ENCODE results near the gene PLA2G15.

The PLA2G15 gene

DNA sequence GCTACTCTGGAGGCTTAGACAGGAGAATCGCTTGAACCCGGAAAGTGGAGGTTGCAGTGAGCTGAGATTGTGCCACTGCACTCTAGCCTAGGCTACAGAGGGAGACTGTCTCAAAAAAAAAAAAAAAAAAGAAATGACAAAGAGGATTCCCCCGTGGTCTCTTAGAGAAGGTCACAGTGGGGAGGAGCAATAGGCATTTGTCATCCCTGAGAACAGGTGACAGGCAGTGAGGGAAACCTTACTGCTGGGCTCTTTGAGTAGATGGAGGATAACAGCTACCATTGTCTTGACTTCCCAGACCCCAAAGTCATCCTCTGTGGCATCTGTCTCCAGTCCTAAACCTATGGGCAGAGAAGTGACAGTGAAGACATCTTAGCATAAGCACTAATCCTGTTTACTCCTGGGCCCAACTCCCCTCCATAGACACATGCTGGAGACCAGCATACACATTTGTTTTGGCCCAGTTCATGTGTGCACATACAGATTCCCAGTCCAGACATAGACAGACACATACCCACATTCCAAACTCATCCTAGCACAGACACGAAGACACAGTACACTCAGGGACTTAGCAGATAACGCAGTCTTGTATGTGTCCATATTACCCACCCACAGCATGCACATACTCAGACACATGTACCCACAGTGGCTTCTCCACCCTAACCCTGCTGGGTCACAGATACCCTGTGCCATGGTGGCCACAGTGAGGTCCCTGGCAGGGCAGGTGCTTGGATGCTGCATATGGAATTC lies 11.9 kb upstream of the PLA2G15 start:
- no peak for DNase-seq

DNA sequence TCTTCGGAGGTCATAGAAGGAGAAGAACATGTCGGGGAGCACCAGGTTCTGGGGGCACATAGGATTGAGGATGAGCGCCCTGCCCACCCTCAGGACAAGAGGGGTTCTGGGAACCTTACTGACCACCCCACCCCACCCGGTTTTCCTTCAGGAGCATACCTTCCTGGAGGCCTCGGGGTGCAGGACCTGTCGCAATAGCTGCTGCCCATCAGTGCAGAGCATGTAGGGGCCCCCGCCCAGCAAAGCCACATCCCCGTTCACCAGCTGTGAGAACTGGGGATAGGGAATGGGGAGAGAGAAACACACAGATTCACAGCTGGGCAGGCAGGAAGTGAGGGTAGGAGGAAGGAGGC lies 11.4 kb upstream of the PLA2G15 start:
- no peak for DNase-seq

DNA sequence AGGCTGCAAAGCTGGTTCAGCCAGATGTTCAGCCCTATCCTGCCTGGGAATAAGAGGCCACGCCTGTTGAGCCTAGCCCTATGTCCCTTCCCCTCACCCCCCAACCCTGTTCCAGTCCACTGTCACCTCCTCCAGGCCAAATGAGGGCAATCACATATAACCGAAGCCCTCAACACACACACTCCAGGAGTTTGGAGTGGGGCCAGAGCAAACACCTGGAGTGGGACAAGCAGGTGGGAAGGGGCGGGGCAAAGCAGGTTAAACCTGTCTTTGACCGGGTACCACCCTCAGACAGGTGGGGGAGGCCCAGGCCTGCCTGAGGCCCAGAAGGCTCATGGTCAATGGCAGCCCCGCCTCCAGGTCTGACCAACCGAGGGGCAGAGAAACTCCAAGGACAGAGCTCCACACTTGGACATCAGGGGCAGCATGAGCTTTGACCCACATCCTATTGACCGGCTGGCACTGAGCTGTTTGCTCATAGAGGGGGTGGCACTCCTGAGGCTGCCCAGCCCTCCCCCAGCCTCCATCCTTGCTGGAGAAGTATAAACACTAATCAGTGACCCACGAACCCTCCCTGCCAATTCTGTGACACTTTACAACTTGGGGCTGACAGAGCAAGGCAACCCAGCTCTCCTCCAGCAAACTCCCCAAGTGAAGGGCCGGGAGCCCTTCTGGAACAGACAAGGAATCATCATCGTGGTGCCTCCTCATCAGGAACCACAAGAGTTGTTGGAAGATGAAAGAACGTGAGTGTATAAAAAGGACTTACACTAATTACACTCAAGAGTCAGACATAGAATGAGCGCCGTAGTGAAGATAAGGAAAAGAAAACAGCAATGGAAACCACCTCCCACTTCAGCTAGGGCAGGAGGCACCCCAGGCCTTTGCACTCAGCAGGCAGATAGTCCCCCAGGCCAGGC lies 10.7 kb upstream of the PLA2G15 start:
- DNase-seq: no peak

DNA sequence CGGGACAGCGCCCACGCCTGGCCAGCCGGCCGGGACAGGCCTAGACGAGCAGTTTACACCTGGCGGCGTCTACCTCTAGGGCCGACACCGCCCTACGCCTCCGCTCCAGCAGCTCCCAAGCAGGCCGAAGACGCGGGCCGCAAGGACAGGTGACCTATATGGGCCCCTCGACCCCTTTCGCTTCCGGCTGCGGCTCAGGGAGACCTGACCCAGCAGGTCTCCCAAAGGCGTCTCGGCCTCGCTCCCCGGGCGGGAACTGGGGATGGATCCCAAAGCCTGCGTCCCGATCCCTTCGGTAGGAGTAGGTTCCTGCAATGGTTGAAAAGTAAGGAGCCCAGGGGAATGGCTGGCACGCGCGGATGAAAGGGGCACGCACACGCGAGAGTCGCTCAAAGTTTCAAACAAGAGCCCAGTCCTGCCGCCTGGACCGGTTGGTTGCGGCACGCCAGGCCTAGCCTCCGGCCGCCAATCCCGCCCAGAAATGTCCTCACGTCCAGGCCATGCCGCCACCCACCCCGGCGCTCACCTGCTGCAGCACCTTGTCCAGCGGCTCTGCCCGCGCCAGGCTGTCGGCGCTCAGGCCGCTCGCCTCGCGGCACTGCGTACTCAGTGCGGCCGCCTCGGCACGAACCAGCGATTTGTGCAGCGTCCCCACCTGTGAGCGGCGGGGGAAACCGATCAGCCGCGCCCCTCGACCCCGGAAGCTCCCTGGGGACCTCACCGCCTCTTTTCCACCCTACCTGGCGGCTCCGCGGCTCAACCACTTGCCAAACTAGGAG lies 9.9 kb upstream of the PLA2G15 start:
- DNase-seq: no peak

DNA sequence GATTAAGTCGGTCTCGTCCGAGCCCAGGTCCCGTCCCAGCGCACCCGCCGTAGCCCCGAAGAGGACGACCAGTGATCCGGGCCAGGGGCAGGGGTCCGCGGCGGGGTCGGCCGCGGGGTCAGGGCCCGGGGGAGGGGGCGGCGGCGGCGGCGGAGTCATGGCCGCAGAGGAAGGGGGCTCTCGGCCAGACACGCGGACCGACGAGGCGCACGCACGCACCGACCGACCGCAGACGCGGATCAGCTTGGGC lies 9.4 kb upstream of the PLA2G15 start, which contains the start of gene ESRP2:
ESRP2 (minus strand) TSS at position 241 of the 250 bp plus-strand sequence; CDS start at position 159, 82 bp downstream.
- DNase-seq: no peak

DNA sequence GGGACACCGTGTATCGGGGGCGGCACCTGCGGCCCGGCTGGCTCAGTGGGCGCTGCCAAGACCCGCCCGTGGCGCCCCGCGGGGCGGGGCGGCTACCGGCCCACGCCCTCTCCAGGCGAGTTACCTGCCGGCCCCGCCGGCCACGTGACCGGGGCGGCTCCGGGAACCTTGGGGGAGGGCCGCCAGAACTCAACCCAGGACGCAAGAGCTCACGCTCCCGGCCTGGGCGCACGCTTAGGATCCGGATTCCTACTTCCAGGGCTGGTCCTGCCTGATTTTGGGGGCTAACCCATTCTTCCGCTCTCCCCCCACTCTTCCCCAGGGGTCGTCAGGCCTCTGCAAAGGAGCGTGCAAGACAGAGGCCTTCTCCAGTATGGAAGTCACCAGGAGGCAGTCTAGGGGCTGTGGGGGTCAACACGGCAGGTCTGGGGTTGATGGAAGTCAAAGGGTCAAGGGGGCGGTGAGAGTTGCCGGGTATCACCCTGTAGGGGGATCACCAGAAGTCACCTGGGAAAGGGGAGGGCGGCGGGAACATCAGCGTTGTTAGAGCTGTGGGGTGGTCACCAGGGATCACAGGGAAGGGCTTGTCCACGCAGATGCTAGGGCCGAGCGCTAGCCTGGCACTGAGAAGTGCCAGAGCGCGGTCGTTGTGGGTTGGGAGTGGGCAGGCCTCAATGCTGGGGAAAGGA lies 8.9 kb upstream of the PLA2G15 start:
- DNase-seq: no peak

DNA sequence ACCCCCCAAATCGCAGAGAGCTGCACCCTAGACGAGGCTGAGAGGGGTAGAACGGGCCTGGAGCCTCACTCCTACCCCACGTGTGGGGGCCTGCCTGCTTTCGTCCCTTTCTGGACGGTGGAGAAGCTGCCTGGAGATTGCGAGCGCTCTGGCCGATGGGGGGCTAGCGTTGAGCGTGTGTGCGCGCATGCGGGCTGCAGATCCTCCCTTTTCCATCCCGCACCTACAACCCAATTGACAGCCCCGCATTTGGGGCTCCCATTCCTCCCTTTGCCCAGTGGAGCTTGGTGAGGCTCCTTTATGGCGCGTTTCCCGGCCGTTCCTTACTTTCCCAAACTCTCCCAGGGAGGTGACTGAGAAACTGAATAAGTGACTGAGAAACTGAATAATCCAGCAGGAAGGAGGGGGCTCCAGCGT lies 8.3 kb upstream of the PLA2G15 start:
- no peak for DNase-seq

DNA sequence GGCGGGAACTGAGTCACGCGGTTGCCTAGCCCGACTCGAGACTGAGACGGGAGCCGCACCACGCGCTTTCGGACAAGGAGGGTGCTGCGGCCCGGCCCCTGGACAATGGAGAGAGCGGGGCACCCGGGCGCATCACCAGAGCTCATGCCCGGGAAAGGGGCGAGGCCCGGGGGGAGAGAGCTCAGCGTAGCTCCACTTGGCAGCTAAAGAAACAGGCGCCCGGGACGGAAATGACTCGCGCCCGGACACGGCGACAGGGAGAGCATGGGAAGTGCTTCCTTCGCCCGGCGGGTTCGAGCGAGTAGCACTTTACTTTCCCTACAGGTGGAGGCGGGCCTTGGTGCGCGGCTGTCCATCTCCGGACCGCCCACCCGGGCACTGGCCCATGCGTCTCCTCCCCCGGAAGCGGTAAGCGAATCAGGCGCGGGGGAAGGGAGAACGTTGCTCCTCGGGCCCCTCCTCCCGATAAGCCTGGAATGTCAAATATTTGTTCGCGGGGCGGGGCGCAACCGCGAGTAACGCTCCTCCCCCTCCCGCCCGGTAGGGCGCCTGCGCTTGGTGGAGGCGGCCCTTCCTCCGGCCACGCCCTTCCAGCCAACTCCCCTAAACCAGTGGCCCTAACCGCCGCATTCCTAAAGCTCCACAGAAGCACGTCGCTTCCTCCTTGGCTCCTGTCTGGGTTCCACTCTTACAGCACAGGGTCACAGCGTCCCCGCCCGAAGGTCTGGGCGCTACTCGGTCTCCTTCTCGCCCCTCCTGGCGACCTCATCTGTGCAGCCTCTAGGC lies 7.7 kb upstream of the PLA2G15 start:
- DNase-seq: peak; percentile 85

DNA sequence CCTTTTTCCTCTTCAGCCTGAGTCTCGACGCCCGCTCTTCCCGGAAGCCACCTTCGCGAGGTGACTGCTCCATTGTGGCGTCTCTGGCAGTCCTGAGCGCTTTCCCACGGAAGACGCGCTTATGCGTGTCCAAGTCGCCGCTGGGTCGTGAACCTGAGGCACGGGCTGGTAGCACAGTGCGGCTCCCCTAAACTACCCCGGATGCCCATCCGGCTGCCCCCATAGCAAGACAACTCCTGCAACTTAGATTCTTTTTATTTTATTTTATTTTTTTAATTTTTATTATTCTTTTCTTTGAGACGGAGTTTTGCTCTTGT lies 7.2 kb upstream of the PLA2G15 start:
- no peak for DNase-seq

DNA sequence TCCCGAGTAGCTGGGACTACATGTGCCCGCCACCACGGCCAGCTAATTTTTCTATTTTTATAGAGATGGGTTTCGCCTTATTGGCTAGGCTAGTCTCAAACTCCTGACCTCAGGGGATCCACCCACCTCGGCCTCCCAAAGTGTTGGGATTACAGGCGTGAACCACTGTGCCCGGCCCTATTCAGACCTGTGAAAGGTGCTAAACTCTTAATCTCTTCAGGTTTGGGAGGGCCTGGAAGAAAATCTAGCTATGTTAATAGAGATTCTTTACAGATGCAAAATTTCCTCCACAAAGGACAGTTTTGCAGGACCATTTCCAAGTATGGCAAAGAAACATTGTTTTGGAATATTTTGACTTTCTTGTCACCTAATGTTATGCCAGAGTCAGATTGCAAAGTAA lies 3.1 kb upstream of the PLA2G15 start:
- DNase-seq: no peak

DNA sequence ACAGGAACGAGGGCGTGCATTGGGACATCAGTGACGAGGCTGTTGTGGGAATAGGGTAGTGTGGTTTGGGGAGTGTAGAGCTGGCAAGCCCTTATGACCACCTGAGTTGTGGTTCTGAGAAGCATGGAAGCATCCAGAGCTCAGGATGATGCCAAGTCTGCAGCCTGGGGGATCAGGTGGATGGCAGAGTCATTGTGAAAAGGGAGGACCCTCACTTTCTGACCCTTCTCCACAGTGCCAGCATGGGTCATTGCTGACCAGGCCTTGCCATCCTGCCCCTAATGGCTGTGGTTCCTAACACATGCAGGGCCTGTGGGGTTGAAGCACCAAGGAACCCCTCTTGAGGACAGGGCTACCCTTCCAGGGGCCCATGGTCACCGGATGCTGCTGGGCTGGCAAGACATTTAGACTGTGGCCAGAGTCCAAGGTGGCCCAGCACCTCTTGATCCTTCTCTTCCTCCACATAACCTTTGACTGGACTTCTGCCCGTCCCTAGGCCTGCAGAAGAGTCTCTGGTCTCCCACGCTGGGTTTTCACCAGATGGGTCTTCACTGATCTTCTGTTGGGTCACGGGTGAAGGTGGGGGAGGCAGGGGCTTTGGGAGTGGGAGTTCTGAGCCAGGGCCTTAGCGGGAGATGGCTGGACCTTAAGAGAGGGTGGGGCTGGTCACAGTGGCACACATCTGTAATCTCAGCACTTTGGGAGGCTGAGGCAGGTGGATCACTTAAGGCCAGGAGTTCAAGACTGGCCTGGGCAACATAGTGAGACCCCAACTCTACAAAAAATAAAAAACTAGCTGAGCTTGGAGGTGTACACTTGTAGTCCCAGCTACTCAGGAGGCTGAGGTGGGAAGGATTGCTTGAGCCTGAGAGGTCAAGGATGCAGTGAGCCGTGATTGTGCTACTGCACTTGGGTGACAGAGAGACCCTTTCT lies 2.0 kb upstream of the PLA2G15 start:
- DNase-seq: no peak

DNA sequence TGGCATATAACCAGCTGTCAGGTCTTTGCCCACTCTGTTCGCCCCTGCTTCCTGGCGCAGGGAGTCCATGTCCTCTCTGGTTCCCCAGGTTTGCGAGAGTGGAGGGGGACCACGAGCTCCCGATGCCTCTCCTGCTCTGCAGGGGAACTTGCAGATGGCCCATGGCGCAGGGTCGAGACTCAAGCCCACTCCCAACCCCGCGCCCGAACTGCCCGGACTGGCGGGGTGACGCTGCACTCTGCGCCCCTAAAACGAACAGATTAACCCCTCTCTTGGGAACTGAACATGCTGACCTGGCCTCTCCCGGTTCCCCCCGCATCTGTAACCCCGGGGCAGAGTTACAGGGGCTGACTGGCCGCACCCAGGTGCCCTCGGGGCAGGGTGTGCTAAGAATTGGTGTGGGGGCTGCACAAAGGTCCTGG lies 681 bp upstream of the PLA2G15 start:
- DNase-seq: no peak

DNA sequence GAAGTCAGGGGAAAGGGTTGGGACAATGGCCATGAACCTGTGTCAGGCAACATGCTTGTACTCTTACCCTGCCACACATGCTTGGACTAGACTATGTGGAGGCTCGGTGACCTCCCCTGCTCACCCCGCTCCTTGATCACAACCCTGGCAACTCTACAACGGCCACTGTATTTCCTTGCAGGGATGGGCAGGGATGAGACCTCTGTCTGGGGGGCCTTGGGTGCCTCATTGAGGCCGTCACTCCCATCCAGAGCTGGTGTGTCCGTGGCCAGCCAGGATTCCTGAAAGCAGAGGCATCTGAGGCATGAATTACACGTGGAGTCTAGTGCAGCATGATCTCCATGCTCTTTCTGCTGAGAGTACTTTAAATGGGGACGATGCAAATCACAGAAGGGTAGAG lies 948 bp downstream of the PLA2G15 start:
- no peak for DNase-seq

DNA sequence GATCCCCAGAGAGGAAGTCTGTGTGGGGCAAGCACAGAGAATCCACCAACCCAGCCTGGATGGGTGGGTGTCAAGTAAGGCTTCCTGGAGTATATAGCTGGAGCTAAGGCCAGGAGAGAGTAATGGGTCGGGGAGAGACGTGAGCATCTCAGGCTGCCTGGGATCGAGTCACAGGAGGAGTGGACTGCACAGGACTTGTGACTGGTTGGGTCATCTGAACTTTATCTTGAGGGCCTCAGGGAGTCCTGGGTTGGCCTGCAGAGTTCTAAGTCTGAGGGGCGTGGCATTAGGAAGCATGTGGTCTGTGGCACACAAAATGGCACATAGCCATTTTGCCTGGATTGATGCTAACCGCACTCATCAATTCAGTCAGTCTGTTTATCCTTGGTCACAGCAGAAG lies 1.5 kb downstream of the PLA2G15 start:
- no peak for DNase-seq

DNA sequence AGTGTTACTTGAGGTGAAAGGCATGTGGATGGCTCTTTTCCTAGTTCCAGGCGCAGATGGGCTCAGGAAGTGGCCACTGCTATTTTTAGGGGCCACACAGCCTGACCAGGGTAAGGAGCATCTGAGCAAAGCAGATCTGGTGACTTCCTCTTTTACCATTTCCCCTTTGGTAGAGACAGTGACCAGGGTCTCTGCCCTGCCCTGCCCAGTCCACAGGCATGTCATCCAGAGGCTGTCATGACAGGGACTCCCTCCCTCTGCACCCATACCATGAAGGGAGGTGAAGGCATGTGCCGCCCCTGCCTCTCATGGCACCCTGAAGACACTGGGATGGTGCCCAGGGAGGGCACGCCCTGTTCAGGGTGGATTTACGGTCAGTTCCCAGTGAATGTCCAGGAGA lies 2.2 kb downstream of the PLA2G15 start:
- no peak for DNase-seq

DNA sequence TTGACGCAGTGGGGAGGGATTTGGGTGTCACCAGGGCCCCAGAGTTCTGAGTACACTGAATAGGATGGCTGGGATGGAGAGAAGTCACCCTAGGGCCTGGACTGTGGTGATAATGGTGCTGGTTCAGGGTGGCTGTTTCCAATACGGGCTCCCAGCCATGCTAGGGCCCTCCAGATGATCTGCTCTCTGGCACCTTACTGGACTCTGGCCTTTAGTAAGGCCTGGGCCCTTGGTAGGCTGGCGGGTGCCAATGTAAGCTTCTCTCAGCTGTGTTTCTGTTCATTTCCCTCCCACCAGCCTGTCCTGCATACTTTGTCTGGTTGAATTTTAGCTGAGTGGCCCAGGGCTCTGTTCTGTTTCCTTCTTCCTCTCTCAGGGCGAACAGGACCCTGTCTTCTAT lies 2.8 kb downstream of the PLA2G15 start:
- DNase-seq: no peak

DNA sequence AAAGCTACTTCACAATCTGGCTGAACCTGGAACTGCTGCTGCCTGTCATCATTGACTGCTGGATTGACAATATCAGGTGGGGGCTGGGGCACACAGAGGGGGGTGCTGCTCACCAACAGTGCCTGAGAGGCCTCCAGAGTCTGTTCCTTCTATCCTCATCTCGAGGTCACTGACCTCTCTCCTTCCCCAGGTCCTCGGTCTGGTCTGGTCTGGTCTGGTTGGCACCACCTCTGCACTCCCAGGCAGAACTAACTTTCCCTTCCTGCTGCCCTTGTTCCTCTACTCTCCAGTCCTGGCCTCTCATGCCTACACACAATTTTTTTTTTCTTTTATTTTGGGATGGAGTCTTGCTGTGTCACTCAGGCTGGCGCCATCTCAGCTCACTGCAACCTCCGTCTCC lies 4.2 kb downstream of the PLA2G15 start:
- no peak for DNase-seq

DNA sequence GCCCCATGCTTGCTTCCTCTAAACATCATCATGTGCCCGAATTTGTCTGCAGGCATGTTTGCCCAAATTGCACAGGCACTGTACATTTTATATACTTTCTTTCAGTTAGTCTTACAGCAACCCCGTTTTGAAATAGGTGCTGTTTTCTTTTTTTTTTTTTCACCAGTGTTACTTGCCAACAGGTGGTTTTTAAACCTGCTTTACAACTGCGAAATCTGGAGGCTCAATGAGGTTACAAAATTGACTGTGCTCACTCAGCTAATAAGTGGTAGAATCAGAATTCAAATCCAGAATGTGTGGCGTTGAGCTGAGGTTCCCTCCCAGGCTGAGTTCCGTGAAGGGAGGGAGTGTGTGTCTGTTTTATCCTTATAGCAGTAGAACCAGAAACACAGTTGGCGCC lies 5.8 kb downstream of the PLA2G15 start:
- DNase-seq: no peak

DNA sequence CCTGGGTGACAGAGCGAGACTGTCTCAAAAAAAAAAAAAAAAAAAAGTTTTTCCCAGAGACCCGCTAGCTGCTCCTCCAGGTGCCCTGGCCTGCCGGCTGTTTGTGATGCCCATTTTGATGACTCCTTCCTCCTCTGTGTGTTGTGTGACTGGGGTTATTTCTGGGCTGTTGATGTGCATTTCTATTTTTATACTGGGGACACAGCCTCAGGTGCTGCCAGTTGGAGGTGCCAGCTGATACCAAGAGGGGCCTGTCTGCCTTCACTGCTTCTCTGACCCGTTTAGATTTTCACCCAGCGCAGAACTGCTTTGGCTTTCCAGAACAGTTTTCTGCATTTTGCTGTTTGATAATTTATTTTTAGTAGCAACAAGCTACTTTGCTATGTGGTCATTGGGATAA lies 6.7 kb downstream of the PLA2G15 start:
- DNase-seq: no peak

DNA sequence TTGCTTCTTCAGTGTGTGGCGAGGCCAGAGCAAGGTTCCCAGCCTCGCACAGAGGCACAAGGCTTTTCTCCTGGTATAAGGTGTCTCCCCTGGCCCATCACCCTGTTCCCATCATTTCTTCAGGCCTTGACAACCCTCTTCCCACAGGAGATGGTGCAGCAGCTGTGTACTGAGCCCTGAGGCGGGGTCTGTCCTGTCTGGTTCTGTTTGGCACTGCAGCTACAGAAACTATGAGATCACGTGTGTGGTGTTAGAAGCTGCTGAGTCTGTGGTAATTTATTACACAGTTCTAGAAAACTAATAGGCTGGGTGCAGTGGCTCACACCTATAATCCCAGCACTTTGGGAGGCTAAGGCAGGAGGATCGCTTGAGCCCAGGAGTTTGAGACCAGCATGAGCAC lies 7.2 kb downstream of the PLA2G15 start:
- no peak for DNase-seq

DNA sequence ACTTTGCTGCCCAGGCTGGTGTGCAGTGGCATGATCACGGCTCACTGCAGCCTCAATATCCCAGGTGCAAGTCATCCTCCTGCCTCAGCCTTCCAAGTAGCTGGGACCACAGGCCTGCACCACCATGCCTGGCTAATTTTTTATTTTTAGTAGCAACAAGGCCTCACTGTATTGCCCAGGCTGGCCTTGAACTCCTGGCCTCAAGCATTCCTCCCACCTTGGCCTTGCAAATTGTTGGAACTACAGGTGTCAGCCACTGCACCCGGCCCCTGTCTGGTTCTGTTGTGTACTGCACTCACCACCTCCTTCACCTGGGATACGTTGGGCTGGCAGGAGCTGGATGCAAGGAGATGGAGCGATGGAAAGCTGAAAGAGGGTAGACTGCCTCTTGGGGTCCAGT lies 8.5 kb downstream of the PLA2G15 start:
- DNase-seq: no peak
